K562 (cell line): ENCODE measurements around the gene CCDC3.

ENCODE experiments used
- HINFP ChIP-seq: fragments of 450-650 bp; conservative IDR thresholded peaks from 2 replicates; pipeline ENCODE4 v1.6.1; 2016; ENCODE audit warnings: missing genetic modification characterization, low read depth, mild to moderate bottlenecking, control low read depth, missing compliant biosample characterization
- MAZ ChIP-seq, 2 experiments: fragments of 450-650 bp in 1 of 2; sonication (generic) in 1 of 2; formaldehyde crosslinking; IDR thresholded peaks in 1 of 2; conservative IDR thresholded peaks in 1 of 2; 2 replicates each; pipeline versions ENCODE4 v1.4.0 to v1.5.0; 2020; ENCODE audit warnings: mild to moderate bottlenecking in 1 of 2, missing genetic modification reagents in 1 of 2
- MYC ChIP-seq, 2 experiments: fragments of 250-450 bp in 1 of 2; sonication (Bioruptor Pico) in 1 of 2; IDR thresholded peaks; 2 replicates each; pipeline versions ENCODE4 v1.5.1 to v1.6.1; 2012 to 2021; ENCODE audit warnings: low read depth in 2 of 2, borderline replicate concordance in 1 of 2, improper control_type of control experiment in 1 of 2, low read length in 1 of 2, mild to moderate bottlenecking in 1 of 2, moderate library complexity in 1 of 2
- NBN ChIP-seq: fragments of 450-650 bp; IDR thresholded peaks from 2 replicates; pipeline ENCODE4 v1.6.1; 2016; ENCODE audit warnings: low read depth, mild to moderate bottlenecking
- POLR2A ChIP-seq: fragments of 450-650 bp; conservative IDR thresholded peaks from 2 replicates; pipeline ENCODE4 v1.6.1; 2016
- RNF2 ChIP-seq: sonication (generic); IDR thresholded peaks from 2 replicates; pipeline ENCODE4 v1.6.1; 2016
- SMAD1 ChIP-seq: fragments of 150-350 bp; IDR thresholded peaks from 2 replicates; pipeline ENCODE4 v1.6.1; 2014; ENCODE audit warnings: low read length, low read depth; ENCODE audit not compliant: partially characterized antibody
- USF1 ChIP-seq: sonication (generic); formaldehyde crosslinking; IDR thresholded peaks from 2 replicates; pipeline ENCODE4 v1.9.0; 2022; ENCODE audit warnings: mild to moderate bottlenecking, missing genetic modification reagents
- TF ChIP-seq, protein P1 (sequence below), 2 experiments: fragments of 450-650 bp; formaldehyde crosslinking in 1 of 2; IDR thresholded peaks; 2 replicates each; pipeline versions ENCODE4 v1.4.0 to v1.6.1; 2014 to 2020; ENCODE audit warnings: mild to moderate bottlenecking in 2 of 2, borderline replicate concordance in 1 of 2, low read depth in 1 of 2
- TF ChIP-seq, protein P2 (sequence below), 3 experiments: IDR thresholded peaks in 2 of 3; conservative IDR thresholded peaks in 1 of 3; 2 replicates each; pipeline ENCODE4 v1.5.1; 2011 to 2012; ENCODE audit warnings: low read length in 3 of 3, mild to moderate bottlenecking in 3 of 3, control low read depth in 2 of 3, improper control_type of control experiment in 1 of 3, inconsistent platforms in 1 of 3, low read depth in 1 of 3, mixed read lengths in 1 of 3, moderate library complexity in 1 of 3; ENCODE audit not compliant: insufficient read depth in 2 of 3
- TF ChIP-seq, protein P3 (sequence below), 3 experiments: fragments of 200-800 bp in 1 of 3; fragments of 250-450 bp in 1 of 3; fragments of 450-650 bp in 1 of 3; sonication (Bioruptor Pico) in 1 of 3; sonication (Bioruptor generic) in 1 of 3; formaldehyde crosslinking in 1 of 3; IDR thresholded peaks; 2 replicates each; pipeline versions ENCODE4 v1.6.1 to v1.8.0; 2016 to 2022; ENCODE audit warnings: mild to moderate bottlenecking in 2 of 3, missing genetic modification characterization in 2 of 3, missing compliant biosample characterization in 1 of 3, moderate library complexity in 1 of 3

DNA sequence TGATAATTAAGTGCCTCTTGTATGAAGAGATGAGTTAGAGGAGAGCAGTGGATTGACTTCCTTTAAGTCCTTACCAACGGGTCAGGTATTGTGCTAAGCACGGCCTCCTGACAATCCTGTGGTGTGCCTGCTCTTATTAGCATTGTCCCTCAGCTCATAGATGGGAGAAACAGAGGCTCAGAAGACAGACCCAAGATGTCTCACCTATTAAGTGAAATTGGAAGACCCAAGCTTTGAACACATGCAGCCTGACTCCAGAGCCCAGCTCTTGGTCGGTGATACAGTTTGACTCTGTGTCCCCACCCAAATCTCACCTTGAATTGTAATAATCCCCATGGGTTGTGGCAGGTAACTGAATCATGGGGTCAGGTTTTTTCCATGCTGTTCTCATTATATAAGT is 53.8 kb downstream of the CCDC3 start:
- TF ChIP-seq HINFP (tag) (no peak), SMAD1 (no peak), NBN (no peak), RNF2 (no peak), MAZ (CRISPR knock-in tag; conservative IDR thresholded peaks at IDR 0.05 in 1 of 2, IDR thresholded peaks at IDR 0.05 in 1 of 2) (no peak), USF1 (no peak), POLR2A (no peak), MYC (IDR thresholded peaks at IDR 0.05; ENCODE audit: low read depth, low read length) (no peak), MYC (CRISPR knock-in tag; IDR thresholded peaks at IDR 0.05; ENCODE audit: borderline replicate concordance, low read depth) (no peak)
- TF ChIP-seq, protein P1, sequence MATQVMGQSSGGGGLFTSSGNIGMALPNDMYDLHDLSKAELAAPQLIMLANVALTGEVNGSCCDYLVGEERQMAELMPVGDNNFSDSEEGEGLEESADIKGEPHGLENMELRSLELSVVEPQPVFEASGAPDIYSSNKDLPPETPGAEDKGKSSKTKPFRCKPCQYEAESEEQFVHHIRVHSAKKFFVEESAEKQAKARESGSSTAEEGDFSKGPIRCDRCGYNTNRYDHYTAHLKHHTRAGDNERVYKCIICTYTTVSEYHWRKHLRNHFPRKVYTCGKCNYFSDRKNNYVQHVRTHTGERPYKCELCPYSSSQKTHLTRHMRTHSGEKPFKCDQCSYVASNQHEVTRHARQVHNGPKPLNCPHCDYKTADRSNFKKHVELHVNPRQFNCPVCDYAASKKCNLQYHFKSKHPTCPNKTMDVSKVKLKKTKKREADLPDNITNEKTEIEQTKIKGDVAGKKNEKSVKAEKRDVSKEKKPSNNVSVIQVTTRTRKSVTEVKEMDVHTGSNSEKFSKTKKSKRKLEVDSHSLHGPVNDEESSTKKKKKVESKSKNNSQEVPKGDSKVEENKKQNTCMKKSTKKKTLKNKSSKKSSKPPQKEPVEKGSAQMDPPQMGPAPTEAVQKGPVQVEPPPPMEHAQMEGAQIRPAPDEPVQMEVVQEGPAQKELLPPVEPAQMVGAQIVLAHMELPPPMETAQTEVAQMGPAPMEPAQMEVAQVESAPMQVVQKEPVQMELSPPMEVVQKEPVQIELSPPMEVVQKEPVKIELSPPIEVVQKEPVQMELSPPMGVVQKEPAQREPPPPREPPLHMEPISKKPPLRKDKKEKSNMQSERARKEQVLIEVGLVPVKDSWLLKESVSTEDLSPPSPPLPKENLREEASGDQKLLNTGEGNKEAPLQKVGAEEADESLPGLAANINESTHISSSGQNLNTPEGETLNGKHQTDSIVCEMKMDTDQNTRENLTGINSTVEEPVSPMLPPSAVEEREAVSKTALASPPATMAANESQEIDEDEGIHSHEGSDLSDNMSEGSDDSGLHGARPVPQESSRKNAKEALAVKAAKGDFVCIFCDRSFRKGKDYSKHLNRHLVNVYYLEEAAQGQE (IDR thresholded peaks at IDR 0.05; ENCODE audit: borderline replicate concordance), result no peak
- TF ChIP-seq, protein P1 (CRISPR knock-in tag; IDR thresholded peaks at IDR 0.05; ENCODE audit: low read depth), result no peak
- TF ChIP-seq, protein P2, sequence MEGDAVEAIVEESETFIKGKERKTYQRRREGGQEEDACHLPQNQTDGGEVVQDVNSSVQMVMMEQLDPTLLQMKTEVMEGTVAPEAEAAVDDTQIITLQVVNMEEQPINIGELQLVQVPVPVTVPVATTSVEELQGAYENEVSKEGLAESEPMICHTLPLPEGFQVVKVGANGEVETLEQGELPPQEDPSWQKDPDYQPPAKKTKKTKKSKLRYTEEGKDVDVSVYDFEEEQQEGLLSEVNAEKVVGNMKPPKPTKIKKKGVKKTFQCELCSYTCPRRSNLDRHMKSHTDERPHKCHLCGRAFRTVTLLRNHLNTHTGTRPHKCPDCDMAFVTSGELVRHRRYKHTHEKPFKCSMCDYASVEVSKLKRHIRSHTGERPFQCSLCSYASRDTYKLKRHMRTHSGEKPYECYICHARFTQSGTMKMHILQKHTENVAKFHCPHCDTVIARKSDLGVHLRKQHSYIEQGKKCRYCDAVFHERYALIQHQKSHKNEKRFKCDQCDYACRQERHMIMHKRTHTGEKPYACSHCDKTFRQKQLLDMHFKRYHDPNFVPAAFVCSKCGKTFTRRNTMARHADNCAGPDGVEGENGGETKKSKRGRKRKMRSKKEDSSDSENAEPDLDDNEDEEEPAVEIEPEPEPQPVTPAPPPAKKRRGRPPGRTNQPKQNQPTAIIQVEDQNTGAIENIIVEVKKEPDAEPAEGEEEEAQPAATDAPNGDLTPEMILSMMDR (IDR thresholded peaks at IDR 0.05 in 2 of 3, conservative IDR thresholded peaks at IDR 0.05 in 1 of 3; ENCODE audit: insufficient read depth in 2 of 3, low read depth in 1 of 3, low read length in 3 of 3), result no peak
- TF ChIP-seq, protein P3, sequence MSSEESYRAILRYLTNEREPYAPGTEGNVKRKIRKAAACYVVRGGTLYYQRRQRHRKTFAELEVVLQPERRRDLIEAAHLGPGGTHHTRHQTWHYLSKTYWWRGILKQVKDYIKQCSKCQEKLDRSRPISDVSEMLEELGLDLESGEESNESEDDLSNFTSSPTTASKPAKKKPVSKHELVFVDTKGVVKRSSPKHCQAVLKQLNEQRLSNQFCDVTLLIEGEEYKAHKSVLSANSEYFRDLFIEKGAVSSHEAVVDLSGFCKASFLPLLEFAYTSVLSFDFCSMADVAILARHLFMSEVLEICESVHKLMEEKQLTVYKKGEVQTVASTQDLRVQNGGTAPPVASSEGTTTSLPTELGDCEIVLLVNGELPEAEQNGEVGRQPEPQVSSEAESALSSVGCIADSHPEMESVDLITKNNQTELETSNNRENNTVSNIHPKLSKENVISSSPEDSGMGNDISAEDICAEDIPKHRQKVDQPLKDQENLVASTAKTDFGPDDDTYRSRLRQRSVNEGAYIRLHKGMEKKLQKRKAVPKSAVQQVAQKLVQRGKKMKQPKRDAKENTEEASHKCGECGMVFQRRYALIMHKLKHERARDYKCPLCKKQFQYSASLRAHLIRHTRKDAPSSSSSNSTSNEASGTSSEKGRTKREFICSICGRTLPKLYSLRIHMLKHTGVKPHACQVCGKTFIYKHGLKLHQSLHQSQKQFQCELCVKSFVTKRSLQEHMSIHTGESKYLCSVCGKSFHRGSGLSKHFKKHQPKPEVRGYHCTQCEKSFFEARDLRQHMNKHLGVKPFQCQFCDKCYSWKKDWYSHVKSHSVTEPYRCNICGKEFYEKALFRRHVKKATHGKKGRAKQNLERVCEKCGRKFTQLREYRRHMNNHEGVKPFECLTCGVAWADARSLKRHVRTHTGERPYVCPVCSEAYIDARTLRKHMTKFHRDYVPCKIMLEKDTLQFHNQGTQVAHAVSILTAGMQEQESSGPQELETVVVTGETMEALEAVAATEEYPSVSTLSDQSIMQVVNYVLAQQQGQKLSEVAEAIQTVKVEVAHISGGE (CRISPR knock-in tag; IDR thresholded peaks at IDR 0.05), result no peak
